Ovary (tissue), 3 donors: ENCODE measurements around the gene SMIM14.

Experiments used
- POLR2A ChIP-seq: fragments of 450-650 bp; IDR thresholded peaks from one replicate; pipeline ENCODE4 v1.6.1; 2017; ENCODE audit warnings: antibody characterized with exemption, mild to moderate bottlenecking, moderate library complexity
- TF ChIP-seq, protein P1 (sequence below), 3 donors: fragments of 450-650 bp in 2 of 3; fragments of 200-600 bp in 1 of 3; IDR thresholded peaks; one replicate each; pipeline versions ENCODE4 v1.5.1 to v1.8.0; 2016 to 2022; ENCODE audit warnings: antibody characterized with exemption in 3 of 3, mild to moderate bottlenecking in 1 of 3
- donor health status: DM: no; HTN: no; CAD: no.

DNA sequence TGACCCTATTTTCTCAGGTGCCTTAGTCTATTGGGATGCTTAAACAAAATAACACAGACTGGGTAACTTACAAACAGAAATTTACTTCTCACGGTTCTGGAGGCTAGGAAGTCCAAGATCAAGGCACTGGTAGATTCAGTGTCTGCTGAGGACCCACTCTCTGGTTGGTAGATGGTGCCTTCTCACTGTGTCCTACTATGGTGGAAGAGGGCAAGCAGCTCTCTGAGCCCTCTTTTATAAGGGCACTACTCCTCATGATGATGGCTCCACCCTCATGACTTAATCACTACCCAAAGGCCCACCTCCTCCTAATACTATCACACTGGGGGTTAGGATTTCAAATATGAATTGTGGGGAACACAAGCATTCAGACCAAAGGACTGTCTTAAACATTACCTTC, 11.8 kb downstream of the SMIM14 start:
- TF ChIP-seq, protein P1, sequence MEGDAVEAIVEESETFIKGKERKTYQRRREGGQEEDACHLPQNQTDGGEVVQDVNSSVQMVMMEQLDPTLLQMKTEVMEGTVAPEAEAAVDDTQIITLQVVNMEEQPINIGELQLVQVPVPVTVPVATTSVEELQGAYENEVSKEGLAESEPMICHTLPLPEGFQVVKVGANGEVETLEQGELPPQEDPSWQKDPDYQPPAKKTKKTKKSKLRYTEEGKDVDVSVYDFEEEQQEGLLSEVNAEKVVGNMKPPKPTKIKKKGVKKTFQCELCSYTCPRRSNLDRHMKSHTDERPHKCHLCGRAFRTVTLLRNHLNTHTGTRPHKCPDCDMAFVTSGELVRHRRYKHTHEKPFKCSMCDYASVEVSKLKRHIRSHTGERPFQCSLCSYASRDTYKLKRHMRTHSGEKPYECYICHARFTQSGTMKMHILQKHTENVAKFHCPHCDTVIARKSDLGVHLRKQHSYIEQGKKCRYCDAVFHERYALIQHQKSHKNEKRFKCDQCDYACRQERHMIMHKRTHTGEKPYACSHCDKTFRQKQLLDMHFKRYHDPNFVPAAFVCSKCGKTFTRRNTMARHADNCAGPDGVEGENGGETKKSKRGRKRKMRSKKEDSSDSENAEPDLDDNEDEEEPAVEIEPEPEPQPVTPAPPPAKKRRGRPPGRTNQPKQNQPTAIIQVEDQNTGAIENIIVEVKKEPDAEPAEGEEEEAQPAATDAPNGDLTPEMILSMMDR (IDR thresholded peaks at IDR 0.05), result no peak
- TF ChIP-seq POLR2A, result no peak
